Endothelial cell of umbilical vein (primary cell): ENCODE data around the gene PTPRT. TPM values are rescaled to one million over a fixed set of nuclear protein-coding genes. Genes with fewer than 3 reads are reported as not detected.

Source experiments
- BruUV-seq: library from RNA; stranded (reverse); fragments of 400-500 nt; replicated peaks from 2 replicates; lab custom pipeline; 2021; lab: Mats Ljungman, UMichigan
- CTCF ChIA-PET: fragments of 300-600, 350-600 bp; sonication (Branson Sonifier 250); formaldehyde crosslinking; loops from one replicate; lab custom pipeline; 2021; ENCODE audit warnings: antibody characterized with exemption, inconsistent platforms; lab: Charles Lee
- POLR2A ChIA-PET: fragments of 300-600, 350-600 bp; sonication (Branson Sonifier 250); formaldehyde crosslinking; loops from one replicate; lab custom pipeline; 2021; ENCODE audit warnings: antibody characterized with exemption, inconsistent platforms; lab: Charles Lee
- DNase-seq: peaks from one replicate; pipeline ENCODE4 v3.0.0-alpha.2; 2011; ENCODE audit warnings: low read depth, low spot score
- FAIRE-seq: peaks from 2 replicates; lab custom pipeline; 2011; peaks lifted over from hg19 to GRCh38; lab: Jason Lieb, UNC
- H2AFZ ChIP-seq: 2 replicates; pipeline ENCODE4 v1.6.0; 2012; ENCODE audit warnings: low read depth, low read length, control low read depth, inconsistent platforms
- H3K27ac ChIP-seq: 2 replicates; pipeline ENCODE4 v1.5.1; 2011; ENCODE audit warnings: low read depth, mild to moderate bottlenecking, control low read depth, low read length, moderate library complexity; ENCODE audit not compliant: insufficient read depth
- H3K27me3 ChIP-seq, 2 experiments: 2 replicates each; pipeline versions ENCODE4 v1.6.0 to v1.6.1; 2011; ENCODE audit warnings: low read length in 2 of 2, mixed read lengths in 1 of 2; ENCODE audit not compliant: control insufficient read depth in 2 of 2, insufficient read depth in 2 of 2
- H3K36me3 ChIP-seq, 2 experiments: 2 replicates in 1 of 2; 3 replicates in 1 of 2; pipeline ENCODE4 v1.5.1; 2011; ENCODE audit warnings: low read length in 2 of 2, mild to moderate bottlenecking in 1 of 2, moderate library complexity in 1 of 2; ENCODE audit not compliant: control insufficient read depth in 2 of 2, insufficient read depth in 2 of 2; ENCODE audit errors: extremely low read depth in 1 of 2
- H3K4me1 ChIP-seq: 3 replicates; pipeline ENCODE4 v1.5.1; 2011; ENCODE audit warnings: mild to moderate bottlenecking, low read length; ENCODE audit not compliant: control insufficient read depth, insufficient read depth; ENCODE audit errors: extremely low read depth
- H3K4me2 ChIP-seq: 2 replicates; pipeline ENCODE4 v1.6.1; 2011; ENCODE audit warnings: low read length, control low read depth, mixed read lengths; ENCODE audit not compliant: insufficient read depth
- H3K4me3 ChIP-seq, 3 experiments: fragments of 200-600 bp in 1 of 3; sonication (generic), shearing (Covaris generic) in 1 of 3; replicated peaks in 1 of 3; 2 replicates each; pipeline ENCODE4 v1.5.1; 2011 to 2016; ENCODE audit warnings: control low read depth in 3 of 3, low read length in 3 of 3, mild to moderate bottlenecking in 2 of 3, inconsistent platforms in 1 of 3, low read depth in 1 of 3, moderate library complexity in 1 of 3; ENCODE audit not compliant: insufficient read depth in 1 of 3
- H3K79me2 ChIP-seq: 2 replicates; pipeline ENCODE4 v1.6.0; 2012; ENCODE audit warnings: low read length, inconsistent platforms; ENCODE audit not compliant: control insufficient read depth, insufficient read depth
- H3K9ac ChIP-seq: replicated peaks from 2 replicates; pipeline ENCODE3; 2011; ENCODE audit warnings: low read length, control low read depth; ENCODE audit not compliant: insufficient read depth; ENCODE audit errors: extremely low read depth
- H3K9me1 ChIP-seq: replicated peaks from 3 replicates; pipeline ENCODE4 v1.6.0; 2011; ENCODE audit warnings: mild to moderate bottlenecking, low read length; ENCODE audit not compliant: control insufficient read depth, insufficient read depth; ENCODE audit errors: extremely low read depth
- H3K9me3 ChIP-seq: replicated peaks from 2 replicates; pipeline ENCODE4 v1.5.1; 2012; ENCODE audit warnings: low read length, inconsistent platforms; ENCODE audit not compliant: control insufficient read depth, insufficient read depth
- H4K20me1 ChIP-seq: replicated peaks from 2 replicates; pipeline ENCODE3; 2011; ENCODE audit warnings: mild to moderate bottlenecking, low read length; ENCODE audit not compliant: control insufficient read depth, insufficient read depth; ENCODE audit errors: extremely low read depth
- CTCF ChIP-seq, 2 donors: IDR thresholded peaks; 1 replicate in 1 of 2; 2 replicates in 1 of 2; pipeline ENCODE4 v1.5.1; 2011; ENCODE audit warnings: low read length in 2 of 2, mild to moderate bottlenecking in 2 of 2, moderate library complexity in 2 of 2, control low read depth in 1 of 2, inconsistent platforms in 1 of 2, low read depth in 1 of 2; ENCODE audit not compliant: insufficient read depth in 1 of 2; ENCODE audit errors: extremely low read depth in 1 of 2
- EZH2 ChIP-seq: IDR thresholded peaks from 2 replicates; pipeline ENCODE4 v1.6.1; 2012; ENCODE audit warnings: borderline replicate concordance, low read depth, mild to moderate bottlenecking, moderate library complexity, low read length, inconsistent platforms; ENCODE audit not compliant: severe bottlenecking
- FOS ChIP-seq: IDR thresholded peaks from 2 replicates; pipeline ENCODE4 v1.6.1; 2011; ENCODE audit warnings: mild to moderate bottlenecking, low read length, moderate library complexity, borderline replicate concordance; ENCODE audit not compliant: insufficient read depth
- GATA2 ChIP-seq: IDR thresholded peaks from 2 replicates; pipeline ENCODE4 v1.7.0; 2011; ENCODE audit warnings: low read depth, mild to moderate bottlenecking, moderate library complexity, mixed read lengths, low read length; ENCODE audit not compliant: insufficient read length, insufficient read depth
- JUN ChIP-seq: IDR thresholded peaks from 2 replicates; pipeline ENCODE4 v1.6.1; 2011; ENCODE audit warnings: borderline replicate concordance, low read depth; ENCODE audit not compliant: insufficient read length, insufficient read depth
- MAX ChIP-seq: IDR thresholded peaks from 2 replicates; pipeline ENCODE4 v1.6.1; 2011; ENCODE audit not compliant: insufficient read depth, insufficient read length
- POLR2A ChIP-seq: IDR thresholded peaks from 2 replicates; pipeline ENCODE4 v1.6.1; 2012; ENCODE audit warnings: low read depth, mild to moderate bottlenecking, control low read depth, low read length
- POLR2AphosphoS5 ChIP-seq: IDR thresholded peaks from 2 replicates; pipeline ENCODE4 v1.6.1; 2012; ENCODE audit warnings: low read depth, mild to moderate bottlenecking, control low read depth, low read length, moderate library complexity; ENCODE audit not compliant: insufficient read depth
- dilution Hi-C: fragments of 300-500 bp; cut with MboI; formaldehyde crosslinking; loops from one replicate; pipeline ENCODE4 v1.15.0; 2019; ENCODE audit warnings: low sequenced_read_pairs; ENCODE audit not compliant: extremely low pct_ligation_motif_present
- intact Hi-C: fragments of 100-400 bp; cut with micrococcal nuclease; formaldehyde crosslinking; loops from one replicate; pipeline ENCODE4 v1.10.0; 2022
- polyA plus RNA-seq, 4 experiments: library from polyadenylated mRNA; depleted of rRNA in 3 of 4; stranded (reverse) in 3 of 4; unstranded in 1 of 4; fragments of >200 nt; gene quantifications; 2 replicates each; pipeline versions ENCODE4 v1.2.1 to v1.2.3, GENCODE V29; 2011 to 2012; ENCODE audit warnings: missing spikeins in 1 of 4
- total RNA-seq: library from RNA; stranded (reverse); gene quantifications from 2 replicates; pipeline ENCODE4 v1.2.3, GENCODE V29; 2021

The PTPRT gene
- total and polyA plus RNA-seq, 2 donors (not counting 3 experiments of a cell fraction or from before 2014, with no cell fraction given) = not detected

GRCh38 chr20:42650191-42650746, 539.4 kb downstream of the PTPRT start:
- DNase-seq (no peak), FAIRE-seq (no peak)
- Histone ChIP-seq H3K36me3 (no peaks in the 10 kb centered on the region), H3K27ac (no peak overlapping the region), H3K79me2 (no peaks in the 10 kb centered on the region), H3K9ac (no peak overlapping the region), H3K4me3 (no peak overlapping the region), H3K9me3 (peaks cover 8% of the 10 kb centered on the region), H3K9me1 (no peaks in the 10 kb centered on the region), H3K27me3 (no peaks in the 10 kb centered on the region), H4K20me1 (no peaks in the 10 kb centered on the region), H3K4me2 (no peak overlapping the region), H2AFZ (no peak overlapping the region), H3K4me1 (no peaks in the 10 kb centered on the region)
- ChIA-PET CTCF (no interaction called here), POLR2A (no interaction called here)
- intact Hi-C loops = no loop called here
- no peak for TF ChIP-seq EZH2
- TF ChIP-seq POLR2AphosphoS5 = no peak
- no peak for TF ChIP-seq MAX
- TF ChIP-seq GATA2 = no peak
- TF ChIP-seq CTCF (IDR thresholded peaks at IDR 0.05; ENCODE audit: extremely low read depth in 1 of 2, insufficient read depth in 1 of 2, low read depth in 1 of 2, low read length in 2 of 2) = no peak
- TF ChIP-seq FOS = no peak
- no peak for TF ChIP-seq JUN
- no peak for TF ChIP-seq POLR2A
- dilution Hi-C loops = no loop called here
- BruUV-seq = no TSS peak
